ENCODE data around the gene SPRED1. TPM values are rescaled to one million over a fixed set of nuclear protein-coding genes. Genes with fewer than 3 reads are reported as not detected.
A peak's percentile ranks its signal among the peaks of the same experiment; 100 is the strongest.
"Not testable (repeated sequence)": the region's sequence is repeated elsewhere in the genome, so short reads cannot be mapped to it uniquely, and the experiment has no call there.

Gene SPRED1
- polyA plus RNA-seq, 4 donors: 31.5 to 39.2 (median 37.2) TPM

GRCh38 chr15:38229705-38230310 is 22.8 kb upstream of the SPRED1 start:
- DNase-seq (ENCODE audit: low read depth in 4 of 4, low spot score in 3 of 4): no peak

GRCh38 chr15:38231436-38231835 is 21.2 kb upstream of the SPRED1 start:
- no peak for DNase-seq (ENCODE audit: low read depth in 4 of 4, low spot score in 3 of 4)

GRCh38 chr15:38237021-38237420 is 15.6 kb upstream of the SPRED1 start:
- not testable (repeated sequence) for DNase-seq (ENCODE audit: low read depth in 4 of 4, low spot score in 3 of 4)

GRCh38 chr15:38238311-38238710 is 14.3 kb upstream of the SPRED1 start:
- no peak for DNase-seq (ENCODE audit: low read depth in 4 of 4, low spot score in 3 of 4)

GRCh38 chr15:38242055-38242454 is 10.6 kb upstream of the SPRED1 start:
- no peak for DNase-seq (ENCODE audit: low read depth in 4 of 4, low spot score in 3 of 4)

- DNase-seq (ENCODE audit: low read depth in 4 of 4, low spot score in 3 of 4): no peak
Observed at GRCh38 chr15:38243278-38244055, 9.2 kb upstream of the SPRED1 start.

- DNase-seq (ENCODE audit: low read depth in 4 of 4, low spot score in 3 of 4): no peak
Observed at GRCh38 chr15:38247336-38247735, 5.3 kb upstream of the SPRED1 start.

- peak in 1 of 4 donors; percentile 20 for DNase-seq (ENCODE audit: low read depth in 4 of 4, low spot score in 3 of 4)
Observed at GRCh38 chr15:38253351-38253781, 730 bp downstream of the SPRED1 start.

GRCh38 chr15:38254051-38254883 is 1.6 kb downstream of the SPRED1 start:
- DNase-seq (ENCODE audit: low read depth in 4 of 4, low spot score in 3 of 4): peak in 2 of 4 donors; percentile 26 to 52

- no peak for DNase-seq (ENCODE audit: low read depth in 4 of 4, low spot score in 3 of 4)
Observed at GRCh38 chr15:38255690-38256089, 3.1 kb downstream of the SPRED1 start.

GRCh38 chr15:38257676-38258075 is 5.0 kb downstream of the SPRED1 start:
- no peak for DNase-seq (ENCODE audit: low read depth in 4 of 4, low spot score in 3 of 4)

- no peak for DNase-seq (ENCODE audit: low read depth in 4 of 4, low spot score in 3 of 4)
Observed at GRCh38 chr15:38259134-38259533, 6.5 kb downstream of the SPRED1 start.

- DNase-seq (ENCODE audit: low read depth in 4 of 4, low spot score in 3 of 4): no peak
Observed at GRCh38 chr15:38260077-38260476, 7.4 kb downstream of the SPRED1 start.

GRCh38 chr15:38263251-38263650 is 10.6 kb downstream of the SPRED1 start:
- DNase-seq (ENCODE audit: low read depth in 4 of 4, low spot score in 3 of 4): no peak

GRCh38 chr15:38263996-38264395 is 11.4 kb downstream of the SPRED1 start:
- DNase-seq (ENCODE audit: low read depth in 4 of 4, low spot score in 3 of 4): no peak

GRCh38 chr15:38266247-38266986 is 13.8 kb downstream of the SPRED1 start:
- no peak for DNase-seq (ENCODE audit: low read depth in 4 of 4, low spot score in 3 of 4)

GRCh38 chr15:38267421-38268022 is 14.9 kb downstream of the SPRED1 start:
- no peak for DNase-seq (ENCODE audit: low read depth in 4 of 4, low spot score in 3 of 4)

GRCh38 chr15:38271144-38271543 is 18.5 kb downstream of the SPRED1 start:
- no peak for DNase-seq (ENCODE audit: low read depth in 4 of 4, low spot score in 3 of 4)

- DNase-seq (ENCODE audit: low read depth in 4 of 4, low spot score in 3 of 4): no peak
Observed at GRCh38 chr15:38271895-38272294, 19.3 kb downstream of the SPRED1 start.

GRCh38 chr15:38272431-38272830 is 19.8 kb downstream of the SPRED1 start:
- not testable (repeated sequence) for DNase-seq (ENCODE audit: low read depth in 4 of 4, low spot score in 3 of 4)

All from right renal pelvis (tissue), 4 donors.